GM23338 (cell line): ENCODE results near the gene MPRIP.

Experiments
- CREB1 ChIP-seq: fragments of 250-450 bp; sonication (Bioruptor Pico); IDR thresholded peaks from 2 replicates; pipeline ENCODE4 v1.5.0; 2020; ENCODE audit warnings: low read depth, mild to moderate bottlenecking, moderate library complexity
- CTCF ChIP-seq, 2 experiments: fragments of 200-600 bp in 1 of 2; sonication (generic) in 1 of 2; conservative IDR thresholded peaks; 2 replicates each; pipeline versions ENCODE4 v1.5.1 to v1.6.1; 2016 to 2017; ENCODE audit warnings: antibody characterized with exemption in 2 of 2, low read depth in 2 of 2, mild to moderate bottlenecking in 2 of 2, moderate library complexity in 1 of 2
- EZH2phosphoT487 ChIP-seq: fragments of 200-600 bp; sonication (generic); IDR thresholded peaks from one replicate; pipeline ENCODE4 v1.8.1; 2018; ENCODE audit warnings: antibody characterized with exemption; ENCODE audit not compliant: unreplicated experiment
- POLR2AphosphoS5 ChIP-seq: IDR thresholded peaks from 2 replicates; pipeline ENCODE4 v1.6.1; 2016; ENCODE audit warnings: antibody characterized with exemption, low read depth

GRCh38 chr17:17226451-17227265 is 184.4 kb downstream of the MPRIP start:
- TF ChIP-seq CTCF (conservative IDR thresholded peaks at IDR 0.05; ENCODE audit: low read depth in 2 of 2) (no peak), POLR2AphosphoS5 (no peak), EZH2phosphoT487 (no peak), CREB1 (no peak)
